GM12872 (cell line): ENCODE results near the gene OPTC.

Experiments used
- TF ChIP-seq, protein P1 (sequence below): IDR thresholded peaks from 3 replicates; pipeline ENCODE4 v1.5.1; 2011; ENCODE audit warnings: low read depth, mild to moderate bottlenecking, low read length, moderate library complexity; ENCODE audit not compliant: insufficient read depth

Gene OPTC

DNA sequence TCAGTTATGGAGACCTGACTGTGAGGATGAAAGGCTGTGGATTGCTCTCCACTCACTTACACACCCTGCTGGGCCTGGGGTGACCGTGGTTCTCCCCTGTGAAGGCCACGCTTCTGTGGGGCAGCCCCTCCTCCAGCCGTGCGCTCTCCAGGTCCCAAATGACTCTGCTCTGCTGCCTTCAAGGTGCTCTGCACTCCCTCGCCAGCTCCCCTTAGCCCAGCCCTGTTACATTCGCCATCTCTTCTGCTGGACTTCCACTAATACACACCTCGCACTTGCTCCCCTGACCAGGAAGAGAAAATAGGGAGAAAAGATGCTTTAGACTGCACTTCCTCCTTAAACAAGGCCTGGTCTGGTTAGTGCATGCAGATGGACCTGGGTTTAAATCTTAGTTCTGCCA is 24.6 kb downstream of the OPTC start:
- TF ChIP-seq, protein P1, sequence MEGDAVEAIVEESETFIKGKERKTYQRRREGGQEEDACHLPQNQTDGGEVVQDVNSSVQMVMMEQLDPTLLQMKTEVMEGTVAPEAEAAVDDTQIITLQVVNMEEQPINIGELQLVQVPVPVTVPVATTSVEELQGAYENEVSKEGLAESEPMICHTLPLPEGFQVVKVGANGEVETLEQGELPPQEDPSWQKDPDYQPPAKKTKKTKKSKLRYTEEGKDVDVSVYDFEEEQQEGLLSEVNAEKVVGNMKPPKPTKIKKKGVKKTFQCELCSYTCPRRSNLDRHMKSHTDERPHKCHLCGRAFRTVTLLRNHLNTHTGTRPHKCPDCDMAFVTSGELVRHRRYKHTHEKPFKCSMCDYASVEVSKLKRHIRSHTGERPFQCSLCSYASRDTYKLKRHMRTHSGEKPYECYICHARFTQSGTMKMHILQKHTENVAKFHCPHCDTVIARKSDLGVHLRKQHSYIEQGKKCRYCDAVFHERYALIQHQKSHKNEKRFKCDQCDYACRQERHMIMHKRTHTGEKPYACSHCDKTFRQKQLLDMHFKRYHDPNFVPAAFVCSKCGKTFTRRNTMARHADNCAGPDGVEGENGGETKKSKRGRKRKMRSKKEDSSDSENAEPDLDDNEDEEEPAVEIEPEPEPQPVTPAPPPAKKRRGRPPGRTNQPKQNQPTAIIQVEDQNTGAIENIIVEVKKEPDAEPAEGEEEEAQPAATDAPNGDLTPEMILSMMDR: no peak

GRCh38 chr1:203519053-203519840 is 25.3 kb downstream of the OPTC start:
- TF ChIP-seq, protein P1: no peak

GRCh38 chr1:203519896-203520295 is 25.9 kb downstream of the OPTC start:
- TF ChIP-seq, protein P1: no peak

- TF ChIP-seq, protein P1: no peak
Measured at GRCh38 chr1:203520315-203520714, 26.4 kb downstream of the OPTC start.

DNA sequence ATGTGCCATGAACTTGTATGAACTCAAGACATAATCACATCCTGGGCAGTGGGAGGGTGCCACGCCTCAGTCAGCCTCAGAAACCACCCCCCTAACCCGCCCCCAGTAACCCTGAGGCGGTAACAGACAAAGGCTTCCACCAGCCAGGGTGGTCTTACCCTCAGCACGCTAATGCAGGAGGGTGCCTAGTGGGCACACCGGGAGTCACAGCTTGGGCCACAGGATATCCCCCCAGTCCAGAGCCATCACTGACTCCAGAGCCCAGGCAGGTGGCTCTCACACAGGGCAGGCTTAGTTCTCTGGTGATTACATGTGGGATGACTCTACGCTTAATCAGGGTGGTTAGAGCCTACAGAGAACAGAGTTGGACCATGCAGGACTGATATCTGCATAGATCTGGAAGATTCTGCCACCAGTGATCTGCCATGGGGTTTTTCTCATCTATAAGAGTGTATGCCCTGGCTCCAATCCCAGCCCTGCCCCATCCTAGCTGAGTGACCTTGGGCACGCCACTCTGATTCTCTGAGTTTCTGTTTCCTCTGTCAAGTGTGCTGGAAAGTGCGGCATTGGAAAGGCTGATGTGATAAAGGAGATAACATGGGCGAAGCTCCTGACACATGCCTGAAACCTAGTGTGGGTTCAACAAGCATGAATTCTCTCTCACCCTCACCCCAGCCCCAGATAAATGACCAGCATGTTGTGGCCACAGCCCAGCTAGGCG is 27.3 kb downstream of the OPTC start:
- TF ChIP-seq, protein P1: no peak

DNA sequence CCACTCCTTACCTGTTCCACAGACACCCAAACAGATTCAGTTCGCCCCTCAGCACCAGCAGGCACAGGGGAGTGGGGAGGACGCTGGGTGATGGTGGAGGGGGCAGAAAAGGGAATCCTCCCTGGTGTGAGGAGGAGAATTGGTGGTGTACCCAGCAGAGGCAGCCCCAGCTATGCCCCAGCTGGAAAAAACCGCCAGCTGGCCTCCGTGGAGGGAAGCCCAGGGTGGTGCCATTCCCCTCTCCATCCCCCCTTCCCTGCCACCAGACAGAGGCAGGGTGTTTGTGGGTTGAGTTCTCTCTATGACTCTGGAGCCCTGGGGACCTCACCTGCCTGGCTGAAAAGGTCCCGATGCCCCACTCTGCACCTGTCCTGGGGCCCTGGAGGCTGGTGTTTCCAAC is 27.9 kb downstream of the OPTC start:
- TF ChIP-seq, protein P1: no peak

DNA sequence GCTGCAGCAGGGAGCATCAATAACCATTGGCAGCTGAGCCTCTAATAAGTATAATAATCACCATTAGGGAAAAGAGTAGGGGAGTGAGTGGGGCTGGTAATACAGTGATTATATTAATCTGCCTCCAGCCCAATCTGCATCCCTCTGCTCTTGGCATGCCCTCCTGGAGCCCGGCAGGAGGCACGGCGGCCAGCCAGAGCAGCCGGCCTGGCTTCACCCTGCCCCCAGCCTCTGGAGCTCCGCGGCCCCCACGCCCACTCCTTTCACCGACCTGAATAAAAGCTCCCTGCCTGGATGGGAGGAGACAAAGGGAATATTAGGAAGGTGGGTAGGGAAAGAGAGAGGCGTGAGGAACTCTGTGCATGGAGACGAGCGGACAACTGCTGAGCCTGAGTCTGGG is 28.3 kb downstream of the OPTC start:
- TF ChIP-seq, protein P1: no peak
